ENCODE data around the gene KCNA3. TPM values are rescaled to one million over a fixed set of nuclear protein-coding genes. Genes with fewer than 3 reads are reported as not detected.

Gene KCNA3
- 10 to 100 TPM; 82.1 to 84.1 TPM for total RNA-seq

GRCh38 chr1:110674337-110675059 lies at the start of gene KCNA3:
Gene KCNA3 (minus strand): TSS chr1:110674940. CDS start chr1:110674809, 131 bp downstream.

Other genes with a start within 250 kb of the KCNA3 start
- not detected for gene PROK1, start 223.8 kb downstream of the KCNA3 start, total RNA-seq
- gene KCNA10, start 155.8 kb downstream of the KCNA3 start, total RNA-seq = not detected
- 1 to 10 TPM; 3.5 to 3.6 TPM for gene KCNA2, start 68.6 kb downstream of the KCNA3 start, total RNA-seq
- 100 to 1,000 TPM; 546 to 554 TPM for gene CD53, start 198.2 kb upstream of the KCNA3 start, total RNA-seq

Measured in activated naive CD4-positive, alpha-beta T cell treated with anti-CD3 and anti-CD28 coated beads, Interleukin-2, amount 10 ng/mL, durations not matched to agents 5 hours and 36 hours (primary cell).